Activated naive CD8-positive, alpha-beta T cell treated with anti-CD3 and anti-CD28 coated beads, Interleukin-2, amount 50 U/mL, for 16 hours (primary cell): Measurements from ENCODE around the gene SIGLEC9.

Source experiments
- DNase-seq: peaks from one replicate; pipeline ENCODE4 v3.0.0-alpha.2; 2020; ENCODE audit warnings: low read depth, low spot score

SIGLEC9 gene

DNA sequence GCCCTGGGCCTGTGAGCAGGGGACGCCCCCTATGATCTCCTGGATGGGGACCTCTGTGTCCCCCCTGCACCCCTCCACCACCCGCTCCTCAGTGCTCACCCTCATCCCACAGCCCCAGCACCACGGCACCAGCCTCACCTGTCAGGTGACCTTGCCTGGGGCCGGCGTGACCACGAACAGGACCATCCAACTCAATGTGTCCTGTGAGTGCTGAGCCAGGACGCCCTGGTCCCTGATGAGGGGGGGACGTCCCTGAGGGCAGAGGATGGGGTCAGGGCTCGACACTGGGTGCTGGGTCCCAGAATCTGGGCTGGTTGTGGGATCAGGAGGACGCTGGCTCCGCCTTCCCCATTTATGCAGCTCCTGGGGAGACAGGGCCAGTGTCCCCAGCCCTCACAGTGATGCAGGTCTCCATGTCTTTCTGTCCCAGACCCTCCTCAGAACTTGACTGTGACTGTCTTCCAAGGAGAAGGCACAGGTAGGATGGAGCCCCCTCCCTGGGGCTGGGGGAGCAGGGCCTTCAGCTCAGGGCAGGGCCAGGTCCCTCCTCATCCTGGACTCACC is 19.9 kb downstream of the SIGLEC9 start:
- no peak for DNase-seq

DNA sequence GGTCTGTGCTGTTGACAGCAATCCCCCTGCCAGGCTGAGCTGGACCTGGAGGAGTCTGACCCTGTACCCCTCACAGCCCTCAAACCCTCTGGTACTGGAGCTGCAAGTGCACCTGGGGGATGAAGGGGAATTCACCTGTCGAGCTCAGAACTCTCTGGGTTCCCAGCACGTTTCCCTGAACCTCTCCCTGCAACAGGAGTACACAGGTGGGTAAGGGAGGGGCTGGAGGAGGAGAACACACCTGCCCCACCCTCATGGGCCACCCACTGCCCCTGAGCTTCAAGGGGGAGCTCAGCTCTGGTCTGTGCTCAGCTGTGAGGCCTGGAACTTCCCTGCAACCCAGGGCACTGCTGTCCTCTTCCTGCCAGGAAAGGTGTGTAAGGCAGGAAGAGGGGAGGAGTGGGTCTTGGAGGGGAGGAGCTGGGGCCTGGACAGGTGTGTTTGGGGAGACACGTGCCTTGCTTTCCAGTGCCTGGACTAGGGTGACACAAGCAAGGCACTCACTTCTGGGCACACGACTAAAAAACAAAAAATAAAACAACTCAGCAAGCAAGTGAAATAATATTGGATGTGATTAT is 21.3 kb downstream of the SIGLEC9 start:
- DNase-seq, result no peak

- DNase-seq, result no peak
Observed at GRCh38 chr19:51146751-51147150, 22.0 kb downstream of the SIGLEC9 start.

- DNase-seq, result no peak
Observed at GRCh38 chr19:51147663-51148062, 23.0 kb downstream of the SIGLEC9 start.

GRCh38 chr19:51148580-51148979 is 23.9 kb downstream of the SIGLEC9 start:
- no peak for DNase-seq

- no peak for DNase-seq
Observed at GRCh38 chr19:51150627-51151026, 25.9 kb downstream of the SIGLEC9 start.

DNA sequence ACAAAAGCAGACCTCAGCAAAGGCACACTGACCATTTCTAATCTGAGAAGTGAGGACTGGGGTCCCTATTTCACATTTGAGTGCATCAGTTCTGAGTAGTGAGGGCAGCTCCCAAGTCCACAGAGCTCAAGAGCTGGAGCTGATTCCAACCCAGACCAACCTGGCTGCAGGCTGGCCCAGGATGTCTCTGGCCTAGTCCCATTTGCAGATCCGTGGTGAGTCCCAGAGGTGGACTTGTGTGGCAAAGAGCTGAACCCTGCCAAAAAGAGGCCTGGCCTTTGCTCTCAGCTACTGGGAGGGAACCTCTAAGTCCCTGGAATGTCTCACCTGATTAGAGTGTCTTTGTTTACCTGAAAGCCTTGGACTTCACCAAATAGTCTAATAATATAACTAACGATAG is 32.0 kb downstream of the SIGLEC9 start:
- no peak for DNase-seq

DNA sequence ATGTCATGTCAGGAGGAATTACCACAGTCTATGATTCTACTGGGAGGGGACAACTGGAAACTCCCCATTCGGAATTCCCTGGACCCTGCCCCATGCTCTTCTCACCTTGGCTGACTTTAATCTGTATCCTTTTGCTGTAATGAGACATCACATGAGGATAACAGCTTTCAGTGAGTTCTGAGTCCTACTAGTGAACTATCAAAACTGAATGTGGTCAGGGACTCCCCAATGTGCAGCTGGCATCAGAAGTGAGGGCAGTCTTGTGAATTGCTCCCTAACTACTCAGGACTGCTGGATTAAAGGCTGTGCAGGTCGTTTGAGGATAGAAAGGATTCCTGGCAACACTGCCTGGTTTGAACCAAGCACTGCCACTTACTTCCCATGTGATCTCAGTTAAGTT is 32.6 kb downstream of the SIGLEC9 start:
- no peak for DNase-seq

DNA sequence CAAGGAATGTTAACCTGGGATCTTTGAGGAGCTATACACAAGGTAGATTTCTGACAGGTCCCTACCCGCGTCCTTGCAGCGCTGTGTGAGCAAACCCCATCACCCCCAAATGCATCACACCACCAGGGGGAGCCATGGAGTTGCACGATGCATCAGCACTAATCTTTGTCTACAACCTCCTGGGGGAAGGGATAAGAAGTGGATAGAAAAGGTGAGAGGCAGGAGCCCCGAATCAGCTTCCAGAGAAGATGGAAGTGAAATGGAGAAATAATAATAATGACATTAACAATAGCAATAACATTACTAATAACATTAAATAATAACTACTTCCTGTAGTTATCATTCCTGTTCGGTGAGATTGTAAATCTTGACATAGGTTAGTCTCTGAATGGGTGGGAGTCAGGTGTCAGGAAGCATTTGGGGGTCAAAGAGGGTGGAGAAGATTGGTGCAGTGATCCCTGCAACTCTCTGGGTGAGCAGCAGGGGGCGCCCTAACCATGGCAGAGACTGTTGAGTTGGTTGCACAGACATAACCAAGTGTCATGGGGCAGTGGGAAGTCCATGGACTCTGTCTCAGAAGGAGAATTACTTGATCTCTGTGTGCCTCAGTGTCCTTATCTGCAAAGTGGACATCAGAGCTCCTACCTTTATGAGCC is 33.9 kb downstream of the SIGLEC9 start:
- DNase-seq, result peak; percentile 52

- DNase-seq, result no peak
Observed at GRCh38 chr19:51159656-51160055, 35.0 kb downstream of the SIGLEC9 start.

DNA sequence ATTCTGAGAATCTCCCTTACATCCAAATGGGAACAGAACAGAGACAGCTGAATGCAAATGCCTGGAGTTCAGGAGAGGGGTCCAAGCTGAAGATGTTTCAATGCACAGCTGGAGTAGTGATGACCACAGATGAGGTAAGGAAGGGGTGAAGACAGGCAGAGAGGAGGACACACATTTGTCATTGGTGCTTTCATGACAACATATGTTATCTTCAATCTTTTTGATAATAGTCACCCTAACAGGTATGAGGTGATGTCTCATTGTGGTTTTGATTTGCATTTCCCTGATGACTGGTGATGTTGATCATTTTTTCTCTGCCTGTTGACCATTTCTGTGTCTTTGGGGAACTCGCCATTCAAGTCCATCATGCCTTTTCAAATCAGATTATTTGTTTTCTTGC is 36.6 kb downstream of the SIGLEC9 start:
- DNase-seq, result no peak

GRCh38 chr19:51161867-51162496 is 37.3 kb downstream of the SIGLEC9 start:
- DNase-seq, result no peak

GRCh38 chr19:51163257-51163656 is 38.6 kb downstream of the SIGLEC9 start:
- no peak for DNase-seq

GRCh38 chr19:51164215-51164614 is 39.5 kb downstream of the SIGLEC9 start:
- DNase-seq, result no peak

DNA sequence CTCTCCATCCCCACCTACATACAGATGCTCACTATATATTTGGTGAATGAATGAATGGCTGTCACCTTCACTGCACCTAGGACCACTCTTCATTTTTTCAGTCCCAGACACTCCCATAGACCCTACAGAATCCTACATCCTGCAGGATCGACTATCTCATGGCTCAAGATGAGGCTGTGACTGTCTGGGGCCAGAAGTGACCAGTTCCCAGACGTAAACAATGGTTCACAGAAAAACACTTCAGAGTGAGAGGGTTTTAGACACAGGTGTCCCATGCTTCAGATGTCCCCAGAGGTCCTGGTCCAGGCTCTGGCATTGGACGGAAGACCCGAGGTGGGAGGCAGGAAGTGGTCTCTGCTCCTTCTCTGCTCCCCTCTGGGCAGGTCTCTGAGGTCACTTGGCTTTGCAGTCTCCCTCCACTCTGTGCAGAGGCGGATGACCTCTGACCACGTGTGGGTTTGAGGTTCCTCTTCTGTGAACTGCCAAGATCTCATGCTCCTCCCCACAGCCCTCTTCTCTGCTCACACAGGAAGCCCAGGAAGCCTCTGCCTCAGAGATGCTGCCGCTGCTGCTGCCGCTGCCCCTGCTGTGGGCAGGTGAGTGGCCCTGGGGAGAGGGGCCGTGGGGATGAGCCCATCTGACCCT is 42.3 kb downstream of the SIGLEC9 start:
- no peak for DNase-seq

- DNase-seq, result no peak
Observed at GRCh38 chr19:51168564-51169282, 44.0 kb downstream of the SIGLEC9 start.

- DNase-seq, result peak; percentile 17
Observed at GRCh38 chr19:51169283-51169918, 44.7 kb downstream of the SIGLEC9 start.

DNA sequence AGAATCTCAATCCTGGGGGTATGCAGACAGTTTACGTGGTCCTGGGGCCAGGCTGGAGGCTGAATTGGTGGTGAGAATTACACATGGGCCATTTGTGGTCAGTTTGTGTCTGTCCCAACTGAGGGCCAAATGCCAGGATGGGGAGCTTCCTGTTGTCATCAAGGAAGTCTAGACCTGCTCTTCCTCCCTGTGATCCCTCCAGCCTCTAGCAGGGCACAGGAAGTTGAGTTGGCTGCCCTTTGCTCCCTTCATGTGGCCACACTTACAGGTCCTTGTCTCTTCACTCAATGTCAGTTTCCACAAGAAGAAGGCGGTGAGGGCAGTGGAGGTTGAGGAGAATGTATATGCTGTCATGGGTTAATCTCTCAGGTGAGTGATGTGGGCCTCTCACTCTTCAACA is 47.5 kb downstream of the SIGLEC9 start:
- no peak for DNase-seq

DNA sequence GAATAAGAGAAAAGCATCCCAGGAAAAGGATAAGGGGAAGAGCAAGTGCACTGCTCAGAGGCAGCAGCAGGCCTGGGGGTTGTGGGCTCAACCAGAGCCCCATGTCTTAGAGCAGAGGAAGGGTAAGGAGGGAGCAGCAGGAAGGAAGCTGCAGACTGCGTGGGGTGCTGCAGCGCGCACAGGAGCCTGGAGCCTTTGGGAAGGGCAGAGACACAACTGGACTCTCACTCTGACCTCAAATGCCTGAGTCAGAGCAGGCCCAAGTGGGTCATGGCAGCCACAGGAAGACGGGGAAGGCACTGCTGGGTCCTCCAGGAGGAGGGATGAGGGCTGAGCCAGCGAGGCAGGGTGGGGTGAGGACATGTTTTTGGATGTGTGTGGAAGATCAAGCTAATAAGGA is 49.0 kb downstream of the SIGLEC9 start:
- DNase-seq, result no peak

GRCh38 chr19:51179256-51179655 is 54.5 kb downstream of the SIGLEC9 start:
- DNase-seq, result no peak
